Astrocyte (in vitro differentiated cells and primary cell): Measurements from ENCODE around the gene ZNF23.

Experiments used
- EZH2 ChIP-seq: IDR thresholded peaks from 2 replicates; pipeline ENCODE4 v1.6.1; 2012; ENCODE audit warnings: mild to moderate bottlenecking, low read length, inconsistent platforms; ENCODE audit not compliant: insufficient read depth
- TF ChIP-seq, protein P1 (sequence below): IDR thresholded peaks from 2 replicates; pipeline ENCODE4 v1.5.1; 2011; ENCODE audit warnings: low read depth, mild to moderate bottlenecking, inconsistent platforms, low read length, moderate library complexity; ENCODE audit not compliant: insufficient read depth

DNA sequence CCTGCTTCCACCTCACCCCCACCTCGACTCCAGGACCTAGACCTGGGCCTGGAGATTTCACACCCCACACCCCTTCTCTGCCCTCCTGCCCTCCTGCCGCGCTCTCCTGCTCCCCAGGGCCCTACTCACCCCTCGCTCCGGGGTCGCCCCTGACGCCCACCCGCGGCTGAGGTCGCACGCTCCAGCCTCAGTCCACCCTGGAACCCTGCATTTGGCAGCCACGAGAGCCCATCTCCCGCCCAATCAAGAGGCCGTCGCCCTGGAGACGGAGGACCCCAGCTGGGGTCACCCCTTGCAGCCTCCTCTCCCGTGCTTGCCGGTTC is 36.3 kb downstream of the ZNF23 start:
- TF ChIP-seq, protein P1, sequence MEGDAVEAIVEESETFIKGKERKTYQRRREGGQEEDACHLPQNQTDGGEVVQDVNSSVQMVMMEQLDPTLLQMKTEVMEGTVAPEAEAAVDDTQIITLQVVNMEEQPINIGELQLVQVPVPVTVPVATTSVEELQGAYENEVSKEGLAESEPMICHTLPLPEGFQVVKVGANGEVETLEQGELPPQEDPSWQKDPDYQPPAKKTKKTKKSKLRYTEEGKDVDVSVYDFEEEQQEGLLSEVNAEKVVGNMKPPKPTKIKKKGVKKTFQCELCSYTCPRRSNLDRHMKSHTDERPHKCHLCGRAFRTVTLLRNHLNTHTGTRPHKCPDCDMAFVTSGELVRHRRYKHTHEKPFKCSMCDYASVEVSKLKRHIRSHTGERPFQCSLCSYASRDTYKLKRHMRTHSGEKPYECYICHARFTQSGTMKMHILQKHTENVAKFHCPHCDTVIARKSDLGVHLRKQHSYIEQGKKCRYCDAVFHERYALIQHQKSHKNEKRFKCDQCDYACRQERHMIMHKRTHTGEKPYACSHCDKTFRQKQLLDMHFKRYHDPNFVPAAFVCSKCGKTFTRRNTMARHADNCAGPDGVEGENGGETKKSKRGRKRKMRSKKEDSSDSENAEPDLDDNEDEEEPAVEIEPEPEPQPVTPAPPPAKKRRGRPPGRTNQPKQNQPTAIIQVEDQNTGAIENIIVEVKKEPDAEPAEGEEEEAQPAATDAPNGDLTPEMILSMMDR, result no peak
- TF ChIP-seq EZH2, result no peak
